Right atrium auricular region (tissue), 2 donors: ENCODE measurements around the gene IFITM10. TPM values are rescaled to one million over a fixed set of nuclear protein-coding genes. Genes with fewer than 3 reads are reported as not detected.

Source experiments
- DNase-seq: peaks from one replicate; pipeline ENCODE4 v3.0.0-alpha.2; 2019; ENCODE audit warnings: low spot score
- H3K27ac ChIP-seq, 2 donors: fragments of 200-600 bp; sonication (generic); 1 replicate in 1 of 2; 2 replicates in 1 of 2; pipeline ENCODE4 v1.5.1; 2016 to 2019
- H3K27me3 ChIP-seq, 2 donors: fragments of 200-600 bp; sonication (generic); one replicate each; pipeline versions ENCODE4 v1.5.1 to v1.6.0; 2017 to 2019
- H3K36me3 ChIP-seq: fragments of 200-600 bp; sonication (generic); one replicate; pipeline ENCODE4 v1.5.1; 2016
- H3K4me1 ChIP-seq, 2 donors: fragments of 200-600 bp; sonication (generic); one replicate each; pipeline versions ENCODE4 v1.5.1 to v1.6.0; 2017 to 2019
- H3K4me3 ChIP-seq, 2 donors: fragments of 200-600 bp; sonication (generic); 1 replicate in 1 of 2; 2 replicates in 1 of 2; pipeline ENCODE4 v1.5.1; 2017 to 2019; ENCODE audit warnings: mild to moderate bottlenecking in 1 of 2, moderate library complexity in 1 of 2
- H3K9me3 ChIP-seq, 2 donors: fragments of 200-600 bp; sonication (generic); one replicate each; pipeline ENCODE4 v1.5.1; 2019
- total RNA-seq, 2 donors: library from RNA; depleted of rRNA; stranded (reverse); fragments of >200 nt; gene quantifications; one replicate each; pipeline ENCODE4 v1.1.0, GENCODE V29; 2016
- TF ChIP-seq, protein P1 (sequence below), 2 donors: fragments of 200-600 bp; sonication (generic); IDR thresholded peaks; one replicate each; pipeline ENCODE4 v1.5.1; 2019; ENCODE audit warnings: antibody characterized with exemption in 2 of 2

Gene IFITM10
- total RNA-seq, 2 donors from 2014 or later: 0.37 to 0.47 TPM

DNA sequence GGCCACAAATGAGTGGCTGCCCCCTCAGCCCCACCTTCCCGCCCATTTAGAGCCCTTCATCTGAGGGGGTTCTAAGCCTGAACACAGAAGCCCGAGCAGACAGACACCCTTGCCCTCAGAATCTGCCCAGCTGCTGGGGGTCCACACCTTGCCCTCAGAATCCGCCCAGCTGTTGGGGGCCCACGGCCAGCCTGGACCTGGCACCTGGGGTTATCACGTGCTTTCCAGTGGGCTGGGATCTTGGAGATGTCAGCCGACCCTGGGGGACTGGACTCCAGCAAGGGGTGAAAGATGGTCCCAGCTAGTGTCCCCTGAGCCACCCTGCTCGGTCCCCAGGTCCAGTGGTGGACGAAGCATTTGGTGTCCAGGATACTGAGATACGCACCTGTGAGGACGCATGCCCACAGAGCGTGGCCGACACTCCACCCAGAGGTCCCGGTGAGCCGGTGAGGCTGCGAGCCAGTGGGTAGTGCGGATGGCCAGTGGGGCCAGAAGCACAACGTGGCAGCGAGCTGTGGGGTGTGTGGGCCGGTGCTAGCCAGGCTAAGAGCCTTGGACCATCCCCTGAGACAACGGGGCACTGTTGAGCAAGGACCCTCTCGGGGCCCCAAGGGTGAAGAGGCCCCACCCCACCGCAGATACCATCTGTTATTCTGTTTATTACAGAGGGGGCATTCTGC, 16.5 kb upstream of the IFITM10 start:
- Histone ChIP-seq H3K4me3 (no peak overlapping the region), H3K27me3 (no peaks in the 10 kb centered on the region), H3K27ac (no peak overlapping the region), H3K4me1 (peaks cover 0 to 23% of the 10 kb centered on the region in 2 donors), H3K36me3 (no peaks in the 10 kb centered on the region), H3K9me3 (no peaks in the 10 kb centered on the region)
- TF ChIP-seq, protein P1, sequence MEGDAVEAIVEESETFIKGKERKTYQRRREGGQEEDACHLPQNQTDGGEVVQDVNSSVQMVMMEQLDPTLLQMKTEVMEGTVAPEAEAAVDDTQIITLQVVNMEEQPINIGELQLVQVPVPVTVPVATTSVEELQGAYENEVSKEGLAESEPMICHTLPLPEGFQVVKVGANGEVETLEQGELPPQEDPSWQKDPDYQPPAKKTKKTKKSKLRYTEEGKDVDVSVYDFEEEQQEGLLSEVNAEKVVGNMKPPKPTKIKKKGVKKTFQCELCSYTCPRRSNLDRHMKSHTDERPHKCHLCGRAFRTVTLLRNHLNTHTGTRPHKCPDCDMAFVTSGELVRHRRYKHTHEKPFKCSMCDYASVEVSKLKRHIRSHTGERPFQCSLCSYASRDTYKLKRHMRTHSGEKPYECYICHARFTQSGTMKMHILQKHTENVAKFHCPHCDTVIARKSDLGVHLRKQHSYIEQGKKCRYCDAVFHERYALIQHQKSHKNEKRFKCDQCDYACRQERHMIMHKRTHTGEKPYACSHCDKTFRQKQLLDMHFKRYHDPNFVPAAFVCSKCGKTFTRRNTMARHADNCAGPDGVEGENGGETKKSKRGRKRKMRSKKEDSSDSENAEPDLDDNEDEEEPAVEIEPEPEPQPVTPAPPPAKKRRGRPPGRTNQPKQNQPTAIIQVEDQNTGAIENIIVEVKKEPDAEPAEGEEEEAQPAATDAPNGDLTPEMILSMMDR (IDR thresholded peaks at IDR 0.05): no peak
- no peak for DNase-seq

DNA sequence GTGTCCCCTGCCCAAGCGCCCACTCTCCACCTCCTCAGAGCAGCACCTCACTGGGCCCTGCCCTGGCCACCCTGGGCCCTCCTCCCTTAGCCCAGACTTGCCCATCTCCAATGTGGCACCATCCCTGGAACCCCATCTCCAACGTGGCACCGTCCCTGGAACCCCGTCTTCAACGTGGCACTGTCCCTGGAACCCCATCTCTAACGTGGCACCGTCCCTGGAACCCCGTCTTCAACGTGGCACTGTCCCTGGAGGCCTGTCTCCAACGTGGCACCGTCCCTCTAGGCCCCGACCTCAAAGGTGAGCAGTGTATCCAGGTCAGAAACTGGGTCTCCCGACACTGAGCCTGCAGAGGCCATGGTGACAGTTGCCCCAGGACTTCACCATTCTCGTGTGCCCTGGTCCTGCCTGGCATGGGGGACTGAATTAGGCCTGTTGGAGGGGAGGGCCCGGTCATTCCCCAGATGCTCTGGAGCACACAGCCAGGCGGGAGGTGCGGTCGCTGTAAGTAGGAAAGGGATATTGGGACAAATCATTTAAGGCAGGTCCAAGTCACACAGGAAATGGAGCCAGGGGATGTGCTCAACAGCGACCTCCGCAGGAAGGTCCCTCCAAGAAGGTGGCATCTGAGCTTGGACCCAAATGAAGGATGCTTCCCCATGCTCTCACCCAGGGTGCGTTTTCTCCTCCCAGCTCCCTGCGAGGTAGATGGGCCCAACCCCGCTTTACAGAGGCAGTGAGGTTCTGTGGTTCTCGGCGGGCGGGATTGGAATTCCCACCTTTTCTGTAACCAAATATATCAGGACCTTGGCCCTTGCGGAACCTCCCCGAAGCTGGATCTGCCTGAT, 15.7 kb upstream of the IFITM10 start:
- Histone ChIP-seq H3K27me3 (no peaks in the 10 kb centered on the region), H3K36me3 (peaks cover 2% of the 10 kb centered on the region), H3K4me3 (no peak overlapping the region), H3K4me1 (peaks cover 0 to 27% of the 10 kb centered on the region in 2 donors), H3K9me3 (no peaks in the 10 kb centered on the region), H3K27ac (no peak overlapping the region)
- TF ChIP-seq, protein P1 (IDR thresholded peaks at IDR 0.05): no peak
- no peak for DNase-seq

DNA sequence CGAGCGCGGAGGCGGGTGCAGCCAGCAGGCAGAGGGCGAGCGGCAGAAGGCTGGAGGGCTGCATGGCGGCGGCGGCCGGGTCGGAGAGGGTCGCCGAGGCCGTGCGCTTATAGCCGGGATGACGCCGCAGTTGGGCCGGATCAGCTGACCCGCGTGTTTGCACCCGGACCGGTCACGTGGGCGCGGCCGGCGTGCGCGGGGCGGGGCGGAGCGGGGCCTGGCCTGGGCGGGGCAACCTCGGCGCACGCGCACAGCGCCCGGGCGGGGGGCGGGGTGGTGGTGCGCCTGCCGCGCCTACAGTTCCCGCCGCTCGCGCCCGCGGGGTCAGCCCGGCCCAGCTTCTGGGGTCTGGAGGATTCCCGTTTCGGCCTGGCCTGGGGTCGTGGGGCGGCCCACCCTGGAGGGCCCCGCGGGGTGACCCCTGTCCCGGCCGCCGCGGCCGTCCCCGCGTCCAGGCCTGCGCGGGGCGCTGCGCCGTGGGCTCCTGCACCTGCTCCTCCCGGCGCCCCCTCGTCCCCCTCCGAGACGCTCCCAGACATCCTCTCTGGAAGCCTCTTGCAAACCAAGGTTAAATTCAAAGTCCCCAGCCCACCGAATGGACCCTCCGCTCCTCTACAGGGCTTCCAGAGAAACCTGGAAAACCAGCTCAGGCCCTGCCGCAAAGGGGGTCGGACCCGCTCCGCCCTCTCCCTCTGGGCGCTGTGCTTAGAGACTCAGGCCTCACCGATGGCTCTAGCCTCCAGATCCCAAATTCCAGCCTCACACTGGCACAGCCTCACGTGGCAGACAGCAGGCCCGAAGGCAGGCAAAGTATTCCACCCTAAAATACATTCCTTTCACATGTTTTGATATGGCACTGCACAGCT, 13.6 kb upstream of the IFITM10 start, which contains the start of gene CTSD:
TSS of gene CTSD (minus strand) at position 132 of the 866 bp plus-strand sequence. CDS start at position 64, 68 bp downstream.
- Histone ChIP-seq H3K4me1 (peaks cover 6 to 48% of the 10 kb centered on the region in 2 donors), H3K27me3 (no peaks in the 10 kb centered on the region), H3K9me3 (no peaks in the 10 kb centered on the region), H3K4me3 (peak within 1 kb of the TSS; percentile 98 to 99), H3K27ac (peak within 1 kb of the TSS; percentile 98 to 99), H3K36me3 (peaks cover 19% of the 10 kb centered on the region)
- TF ChIP-seq, protein P1 (IDR thresholded peaks at IDR 0.05): peak in 1 of 2 donors; percentile 37
- peak; percentile 90 for DNase-seq

DNA sequence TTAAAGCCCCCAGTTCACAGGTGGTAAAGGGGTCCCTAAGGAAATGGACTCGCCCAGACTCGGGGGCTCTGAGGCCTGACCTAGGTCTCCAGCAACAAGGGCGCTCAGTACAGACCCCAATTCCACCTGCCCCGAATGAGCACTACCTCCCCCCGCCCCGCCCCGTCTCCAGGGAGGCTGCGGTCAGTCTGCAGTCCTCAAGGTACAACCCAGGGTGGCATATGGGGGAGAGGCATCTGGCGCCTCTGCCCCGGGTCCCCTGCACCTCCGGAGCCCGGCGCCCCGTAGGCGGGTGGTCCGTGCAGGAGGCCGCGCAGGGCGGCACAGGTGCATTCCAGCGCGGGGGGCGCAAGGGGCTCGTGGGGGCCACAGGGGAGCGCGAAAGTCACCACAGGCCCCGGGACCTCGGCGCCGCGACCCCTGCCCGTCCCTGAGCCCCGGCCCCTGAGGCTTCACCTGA, 13.0 kb upstream of the IFITM10 start:
- Histone ChIP-seq H3K27me3 (no peaks in the 10 kb centered on the region), H3K9me3 (no peaks in the 10 kb centered on the region), H3K4me3 (peak overlapping the region; percentile 98 to 99), H3K36me3 (peaks cover 26% of the 10 kb centered on the region), H3K27ac (peak overlapping the region; percentile 98 to 99), H3K4me1 (peaks cover 6 to 55% of the 10 kb centered on the region in 2 donors)
- TF ChIP-seq, protein P1 (IDR thresholded peaks at IDR 0.05): no peak
- DNase-seq: no peak

GRCh38 chr11:1762537-1763302, 12.3 kb upstream of the IFITM10 start:
- Histone ChIP-seq H3K27ac (peak overlapping the region; percentile 98 to 99), H3K9me3 (no peaks in the 10 kb centered on the region), H3K36me3 (peaks cover 32% of the 10 kb centered on the region), H3K4me3 (peak overlapping the region; percentile 98 to 99), H3K27me3 (no peaks in the 10 kb centered on the region), H3K4me1 (peaks cover 6 to 61% of the 10 kb centered on the region in 2 donors)
- DNase-seq: peak; percentile 82
- TF ChIP-seq, protein P1 (IDR thresholded peaks at IDR 0.05): no peak
